ENCODE data around the gene RASSF6.
"Not testable (repeated sequence)": the region's sequence is repeated elsewhere in the genome, so short reads cannot be mapped to it uniquely, and the experiment has no call there.

RASSF6 gene

GRCh38 chr4:73573794-73574528 lies 46.3 kb downstream of the RASSF6 start:
- DNase-seq: no peak

- not testable (repeated sequence) for DNase-seq
Measured at GRCh38 chr4:73550865-73551264, 69.4 kb downstream of the RASSF6 start.

GRCh38 chr4:73544620-73545019 lies 75.6 kb downstream of the RASSF6 start:
- DNase-seq: no peak

- DNase-seq: no peak
Measured at GRCh38 chr4:73541251-73541650, 79.0 kb downstream of the RASSF6 start.

- DNase-seq: no peak
Measured at GRCh38 chr4:73540826-73541225, 79.4 kb downstream of the RASSF6 start.

- no peak for DNase-seq
Measured at GRCh38 chr4:73539386-73539785, 80.8 kb downstream of the RASSF6 start.

GRCh38 chr4:73538162-73538561 lies 82.1 kb downstream of the RASSF6 start:
- DNase-seq: no peak

- DNase-seq: no peak
Measured at GRCh38 chr4:73533515-73534422, 86.5 kb downstream of the RASSF6 start.

- DNase-seq: no peak
Measured at GRCh38 chr4:73528171-73528570, 92.1 kb downstream of the RASSF6 start.

GRCh38 chr4:73527196-73527595 lies 93.0 kb downstream of the RASSF6 start:
- no peak for DNase-seq

- DNase-seq: no peak
Measured at GRCh38 chr4:73525611-73526010, 94.6 kb downstream of the RASSF6 start.

GRCh38 chr4:73523126-73523525 lies 97.1 kb downstream of the RASSF6 start:
- no peak for DNase-seq

Data from activated CD4-positive, CD25-positive, alpha-beta regulatory T cell (primary cell).